SK-N-SH (cell line): ENCODE measurements around the gene APLP1.

ENCODE experiments used
- EP300 ChIP-seq, 2 experiments: IDR thresholded peaks; 2 replicates each; pipeline versions ENCODE4 v1.4.0 to v1.6.1; 2012; ENCODE audit warnings: borderline replicate concordance in 1 of 2, low read depth in 1 of 2, low read length in 1 of 2
- EZH2phosphoT487 ChIP-seq: fragments of 200-600 bp; sonication (generic); IDR thresholded peaks from 2 replicates; pipeline ENCODE4 v1.6.1; 2017; ENCODE audit warnings: low read depth, mixed run types, mild to moderate bottlenecking, antibody characterized with exemption, moderate library complexity, borderline replicate concordance
- GATA2 ChIP-seq: sonication (generic); formaldehyde crosslinking; IDR thresholded peaks from 2 replicates; pipeline ENCODE4 v1.5.0; 2020; ENCODE audit warnings: mild to moderate bottlenecking, missing genetic modification reagents
- IRF3 ChIP-seq: fragments of 150-350 bp; IDR thresholded peaks from 2 replicates; pipeline ENCODE4 v1.6.1; 2016; ENCODE audit warnings: mild to moderate bottlenecking, low read depth, low read length
- POLR2AphosphoS5 ChIP-seq: IDR thresholded peaks from 2 replicates; pipeline ENCODE4 v1.6.1; 2012; ENCODE audit warnings: low read depth, low read length
- REST ChIP-seq: IDR thresholded peaks from 2 replicates; pipeline ENCODE4 v1.6.1; 2012; ENCODE audit warnings: mild to moderate bottlenecking, low read depth, low read length, moderate library complexity
- RXRA ChIP-seq: IDR thresholded peaks from 2 replicates; pipeline ENCODE4 v1.4.0; 2012; ENCODE audit warnings: low read depth, mild to moderate bottlenecking, borderline replicate concordance
- SIN3A ChIP-seq: IDR thresholded peaks from 2 replicates; pipeline ENCODE4 v1.6.1; 2012; ENCODE audit warnings: low read depth, mild to moderate bottlenecking, low read length, moderate library complexity, borderline replicate concordance
- SMC3 ChIP-seq: IDR thresholded peaks from 2 replicates; pipeline ENCODE4 v1.6.1; 2012; ENCODE audit warnings: low read depth, low read length, improper control_type of control experiment
- TAF1 ChIP-seq: IDR thresholded peaks from 2 replicates; pipeline ENCODE4 v1.6.1; 2012; ENCODE audit warnings: low read depth, mild to moderate bottlenecking, low read length, moderate library complexity, borderline replicate concordance
- USF1 ChIP-seq: IDR thresholded peaks from 2 replicates; pipeline ENCODE4 v1.4.0; 2012; ENCODE audit warnings: low read depth, borderline replicate concordance
- TF ChIP-seq, protein P1 (sequence below): IDR thresholded peaks from 2 replicates; pipeline ENCODE4; 2012
- TF ChIP-seq, protein P2 (sequence below): fragments of 200-600 bp; sonication (generic); IDR thresholded peaks from 2 replicates; pipeline ENCODE4 v1.6.1; 2017; ENCODE audit warnings: antibody characterized with exemption, mild to moderate bottlenecking, moderate library complexity

- no peak for TF ChIP-seq IRF3
- TF ChIP-seq, protein P1, sequence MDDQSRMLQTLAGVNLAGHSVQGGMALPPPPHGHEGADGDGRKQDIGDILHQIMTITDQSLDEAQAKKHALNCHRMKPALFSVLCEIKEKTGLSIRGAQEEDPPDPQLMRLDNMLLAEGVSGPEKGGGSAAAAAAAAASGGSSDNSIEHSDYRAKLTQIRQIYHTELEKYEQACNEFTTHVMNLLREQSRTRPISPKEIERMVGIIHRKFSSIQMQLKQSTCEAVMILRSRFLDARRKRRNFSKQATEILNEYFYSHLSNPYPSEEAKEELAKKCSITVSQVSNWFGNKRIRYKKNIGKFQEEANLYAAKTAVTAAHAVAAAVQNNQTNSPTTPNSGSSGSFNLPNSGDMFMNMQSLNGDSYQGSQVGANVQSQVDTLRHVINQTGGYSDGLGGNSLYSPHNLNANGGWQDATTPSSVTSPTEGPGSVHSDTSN = no peak
- TF ChIP-seq POLR2AphosphoS5 = no peak
- TF ChIP-seq USF1 = no peak
- no peak for TF ChIP-seq REST
- TF ChIP-seq, protein P2, sequence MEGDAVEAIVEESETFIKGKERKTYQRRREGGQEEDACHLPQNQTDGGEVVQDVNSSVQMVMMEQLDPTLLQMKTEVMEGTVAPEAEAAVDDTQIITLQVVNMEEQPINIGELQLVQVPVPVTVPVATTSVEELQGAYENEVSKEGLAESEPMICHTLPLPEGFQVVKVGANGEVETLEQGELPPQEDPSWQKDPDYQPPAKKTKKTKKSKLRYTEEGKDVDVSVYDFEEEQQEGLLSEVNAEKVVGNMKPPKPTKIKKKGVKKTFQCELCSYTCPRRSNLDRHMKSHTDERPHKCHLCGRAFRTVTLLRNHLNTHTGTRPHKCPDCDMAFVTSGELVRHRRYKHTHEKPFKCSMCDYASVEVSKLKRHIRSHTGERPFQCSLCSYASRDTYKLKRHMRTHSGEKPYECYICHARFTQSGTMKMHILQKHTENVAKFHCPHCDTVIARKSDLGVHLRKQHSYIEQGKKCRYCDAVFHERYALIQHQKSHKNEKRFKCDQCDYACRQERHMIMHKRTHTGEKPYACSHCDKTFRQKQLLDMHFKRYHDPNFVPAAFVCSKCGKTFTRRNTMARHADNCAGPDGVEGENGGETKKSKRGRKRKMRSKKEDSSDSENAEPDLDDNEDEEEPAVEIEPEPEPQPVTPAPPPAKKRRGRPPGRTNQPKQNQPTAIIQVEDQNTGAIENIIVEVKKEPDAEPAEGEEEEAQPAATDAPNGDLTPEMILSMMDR = no peak
- no peak for TF ChIP-seq SMC3
- TF ChIP-seq SIN3A = no peak
- no peak for TF ChIP-seq GATA2 (CRISPR knock-in tag)
- no peak for TF ChIP-seq RXRA
- TF ChIP-seq TAF1 = no peak
- no peak for TF ChIP-seq EP300 (IDR thresholded peaks at IDR 0.05; ENCODE audit: borderline replicate concordance in 1 of 2, low read depth in 1 of 2, low read length in 1 of 2)
- no peak for TF ChIP-seq EZH2phosphoT487
Observed at GRCh38 chr19:35860436-35860817, 7.9 kb upstream of the APLP1 start.
